WTC11 (cell line): ENCODE measurements around the gene MEIS1. TPM values are rescaled to one million over a fixed set of nuclear protein-coding genes. Genes with fewer than 3 reads are reported as not detected.

Source experiments
- ATAC-seq: fragments of 200-7000 bp; cut with Tn5 transposase; 2 replicates; pipeline ENCODE4 v1.10.0; 2021; ENCODE audit warnings: mild to moderate bottlenecking, moderate library complexity
- CTCF ChIA-PET: fragments of 300-600 bp; sonication (Branson Sonifier 250); formaldehyde crosslinking; loops from one replicate; lab custom pipeline; 2021; ENCODE audit warnings: antibody characterized with exemption; lab: Charles Lee
- POLR2A ChIA-PET: fragments of 350-600 bp; sonication (Branson Sonifier 250); formaldehyde crosslinking; loops from one replicate; lab custom pipeline; 2021; ENCODE audit warnings: antibody characterized with exemption; lab: Charles Lee
- DNase-seq: peaks from one replicate; pipeline ENCODE4 v3.0.0; 2021; ENCODE audit warnings: low spot score
- H3K27ac Mint-ChIP-seq: 2 replicates; pipeline ENCODE4 v1.8.0; 2021; ENCODE audit warnings: mixed read lengths
- H3K27me3 Mint-ChIP-seq: 2 replicates; pipeline ENCODE4 v1.8.0; 2021; ENCODE audit warnings: low read depth, mild to moderate bottlenecking, moderate library complexity, mixed read lengths
- H3K36me3 Mint-ChIP-seq: 2 replicates; pipeline ENCODE4 v1.8.0; 2021; ENCODE audit warnings: mixed read lengths
- H3K4me1 Mint-ChIP-seq: 2 replicates; pipeline ENCODE4 v1.8.0; 2022; ENCODE audit warnings: mixed read lengths
- H3K4me3 Mint-ChIP-seq: 2 replicates; pipeline ENCODE4 v1.8.0; 2021; ENCODE audit warnings: mild to moderate bottlenecking, moderate library complexity, mixed read lengths
- H3K9me3 Mint-ChIP-seq: 2 replicates; pipeline ENCODE4 v1.8.0; 2021; ENCODE audit warnings: mixed read lengths
- CREM ChIP-seq: sonication (generic); formaldehyde crosslinking; IDR thresholded peaks from 2 replicates; pipeline ENCODE4 v1.8.1; 2022; ENCODE audit warnings: mild to moderate bottlenecking, missing genetic modification reagents, moderate library complexity
- ELF4 ChIP-seq: sonication (generic); formaldehyde crosslinking; IDR thresholded peaks from 2 replicates; pipeline ENCODE4 v1.8.1; 2022; ENCODE audit warnings: low read depth, mild to moderate bottlenecking, moderate library complexity, missing genetic modification reagents
- ERG ChIP-seq: fragments of 250-450 bp; sonication (Bioruptor Pico); IDR thresholded peaks from 2 replicates; pipeline ENCODE4 v1.8.0; 2021; ENCODE audit warnings: mild to moderate bottlenecking
- ESRRA ChIP-seq: sonication (generic); formaldehyde crosslinking; IDR thresholded peaks from 2 replicates; pipeline ENCODE4 v1.8.1; 2022; ENCODE audit warnings: mild to moderate bottlenecking, missing genetic modification reagents, borderline replicate concordance
- FOXK1 ChIP-seq: sonication (generic); formaldehyde crosslinking; IDR thresholded peaks from 2 replicates; pipeline ENCODE4 v1.8.0; 2022; ENCODE audit warnings: mild to moderate bottlenecking, moderate library complexity, missing genetic modification reagents
- GRHL2 ChIP-seq: fragments of 250-450 bp; sonication (Bioruptor Pico); IDR thresholded peaks from 2 replicates; pipeline ENCODE4 v1.8.0; 2022; ENCODE audit warnings: mild to moderate bottlenecking, moderate library complexity; ENCODE audit not compliant: insufficient replicate concordance, severe bottlenecking
- HMGA2 ChIP-seq: fragments of 250-450 bp; sonication (Bioruptor Pico); IDR thresholded peaks from 2 replicates; pipeline ENCODE4 v1.4.0; 2021; ENCODE audit warnings: mild to moderate bottlenecking, moderate library complexity
- IRF1 ChIP-seq: sonication (generic); formaldehyde crosslinking; IDR thresholded peaks from 2 replicates; pipeline ENCODE4 v1.8.0; 2023; ENCODE audit warnings: missing genetic modification reagents
- MAX ChIP-seq: sonication (generic); formaldehyde crosslinking; IDR thresholded peaks from 2 replicates; pipeline ENCODE4 v1.8.0; 2022; ENCODE audit warnings: mild to moderate bottlenecking, missing genetic modification reagents
- MYBL2 ChIP-seq: sonication (generic); formaldehyde crosslinking; IDR thresholded peaks from 2 replicates; pipeline ENCODE4 v1.8.1; 2023; ENCODE audit warnings: mild to moderate bottlenecking, moderate library complexity, missing genetic modification reagents
- NR1H2 ChIP-seq: sonication (generic); formaldehyde crosslinking; IDR thresholded peaks from 2 replicates; pipeline ENCODE4 v1.9.0; 2021; ENCODE audit warnings: mild to moderate bottlenecking, moderate library complexity, missing genetic modification reagents
- OVOL2 ChIP-seq: fragments of 250-450 bp; sonication (Bioruptor Pico); IDR thresholded peaks from 2 replicates; pipeline ENCODE4 v1.9.0; 2021; ENCODE audit warnings: mild to moderate bottlenecking, borderline replicate concordance
- SMAD4 ChIP-seq: sonication (generic); formaldehyde crosslinking; IDR thresholded peaks from 2 replicates; pipeline ENCODE4 v1.8.0; 2022; ENCODE audit warnings: mild to moderate bottlenecking, missing genetic modification reagents
- SOX15 ChIP-seq: fragments of 250-450 bp; sonication (Bioruptor Pico); IDR thresholded peaks from 2 replicates; pipeline ENCODE4 v1.9.0; 2021; ENCODE audit warnings: mild to moderate bottlenecking
- TCF7 ChIP-seq: sonication (generic); formaldehyde crosslinking; IDR thresholded peaks from 2 replicates; pipeline ENCODE4 v1.8.0; 2022; ENCODE audit warnings: mild to moderate bottlenecking, low read depth, missing genetic modification reagents, moderate library complexity
- TEAD4 ChIP-seq: sonication (generic); formaldehyde crosslinking; IDR thresholded peaks from 2 replicates; pipeline ENCODE4 v1.8.0; 2022; ENCODE audit warnings: mild to moderate bottlenecking, missing genetic modification reagents
- TP53 ChIP-seq: sonication (generic); formaldehyde crosslinking; IDR thresholded peaks from 2 replicates; pipeline ENCODE4 v1.8.1; 2023; ENCODE audit warnings: mild to moderate bottlenecking, missing genetic modification reagents
- ZNF219 ChIP-seq: sonication (generic); formaldehyde crosslinking; IDR thresholded peaks from 2 replicates; pipeline ENCODE4 v1.8.0; 2023; ENCODE audit warnings: missing genetic modification reagents, mild to moderate bottlenecking, borderline replicate concordance
- ZNF232 ChIP-seq: sonication (generic); formaldehyde crosslinking; IDR thresholded peaks from 2 replicates; pipeline ENCODE4 v1.8.0; 2022; ENCODE audit warnings: mild to moderate bottlenecking, missing genetic modification reagents
- ZNF671 ChIP-seq: fragments of 250-450 bp; sonication (Bioruptor Pico); IDR thresholded peaks from 2 replicates; pipeline ENCODE4 v1.8.0; 2021; ENCODE audit warnings: mild to moderate bottlenecking
- total RNA-seq: library from RNA; stranded (reverse); gene quantifications from 3 replicates; pipeline ENCODE4 v1.2.3, GENCODE V29; 2021
- TF ChIP-seq, protein P1 (sequence below): sonication (generic); formaldehyde crosslinking; IDR thresholded peaks from 2 replicates; pipeline ENCODE4 v1.8.1; 2022; ENCODE audit warnings: mild to moderate bottlenecking, missing genetic modification reagents, moderate library complexity, borderline replicate concordance
- TF ChIP-seq, protein P2 (sequence below): sonication (generic); formaldehyde crosslinking; IDR thresholded peaks from 2 replicates; pipeline ENCODE4 v1.8.1; 2023; ENCODE audit warnings: mild to moderate bottlenecking, missing genetic modification reagents
- TF ChIP-seq, protein P3 (sequence below): sonication (generic); formaldehyde crosslinking; IDR thresholded peaks from 2 replicates; pipeline ENCODE4 v1.8.1; 2023; ENCODE audit warnings: mild to moderate bottlenecking, missing genetic modification reagents, moderate library complexity
- TF ChIP-seq, protein P4 (sequence below): sonication (generic); formaldehyde crosslinking; conservative IDR thresholded peaks from 2 replicates; pipeline ENCODE4 v1.8.1; 2022; ENCODE audit warnings: mild to moderate bottlenecking, missing genetic modification reagents
- TF ChIP-seq, protein P5 (sequence below): sonication (generic); formaldehyde crosslinking; IDR thresholded peaks from 2 replicates; pipeline ENCODE4 v1.8.0; 2022; ENCODE audit warnings: missing genetic modification reagents

MEIS1 gene
- total RNA-seq, 1 experiment from 2014 or later: 0.48 TPM

DNA sequence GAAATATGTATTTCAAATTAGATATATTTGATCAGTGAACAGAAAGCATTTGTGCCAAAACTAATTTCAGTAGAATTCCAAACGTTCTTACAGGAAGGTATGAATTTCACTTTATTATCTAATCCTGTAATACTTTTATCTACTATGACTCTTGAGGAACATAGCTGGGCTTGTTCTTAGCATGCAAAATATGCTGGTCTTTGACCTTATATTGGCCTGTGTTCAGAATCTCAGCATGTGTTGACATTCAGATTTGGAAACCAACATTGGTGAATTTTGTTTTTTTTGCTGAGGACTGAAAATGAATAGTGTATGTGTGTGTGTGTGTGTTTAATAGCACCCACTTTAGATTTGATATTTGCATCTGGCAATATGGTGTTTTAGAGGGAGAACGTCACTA, 112.2 kb downstream of the MEIS1 start:
- ChIA-PET CTCF (interaction anchor here (0.5 to 1.0 kb wide), 2 partner anchors 729 to 836 kb away, joined by 3 to 4 read pairs; no protein-coding TSS in a partner anchor), POLR2A (no interaction called here)
- Mint-ChIP-seq H3K4me3 (no peak overlapping the region), H3K36me3 (no peaks in the 10 kb centered on the region), H3K27ac (no peak overlapping the region), H3K27me3 (no peaks in the 10 kb centered on the region), H3K4me1 (peaks cover 18% of the 10 kb centered on the region), H3K9me3 (no peaks in the 10 kb centered on the region)
- ATAC-seq (no peak), DNase-seq (no peak)
- TF ChIP-seq ZNF219 (no peak), MAX (CRISPR knock-in tag) (no peak), ERG (no peak), MYBL2 (CRISPR knock-in tag) (no peak), ESRRA (CRISPR knock-in tag) (no peak)

DNA sequence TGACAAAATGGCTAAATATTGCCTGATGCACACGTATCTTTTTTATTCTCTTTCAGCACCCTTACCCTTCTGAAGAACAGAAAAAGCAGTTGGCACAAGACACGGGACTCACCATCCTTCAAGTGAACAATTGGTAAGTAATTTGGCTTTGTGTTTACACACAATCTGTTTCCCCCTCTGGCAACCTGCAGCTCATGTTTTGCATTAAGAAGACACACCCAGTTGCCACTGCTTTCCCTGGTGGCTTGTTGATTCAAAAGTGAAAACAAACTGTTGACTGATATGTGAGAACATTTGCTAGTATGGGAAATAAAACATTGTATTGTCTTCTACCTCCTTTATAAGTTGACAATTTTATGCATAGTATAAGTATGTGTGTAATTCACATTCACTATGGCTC, 113.0 kb downstream of the MEIS1 start:
- DNase-seq (no peak), ATAC-seq (no peak)
- Mint-ChIP-seq H3K27ac (no peak overlapping the region), H3K36me3 (no peaks in the 10 kb centered on the region), H3K9me3 (no peaks in the 10 kb centered on the region), H3K27me3 (no peaks in the 10 kb centered on the region), H3K4me1 (peaks cover 14% of the 10 kb centered on the region), H3K4me3 (no peak overlapping the region)
- TF ChIP-seq, protein P1, sequence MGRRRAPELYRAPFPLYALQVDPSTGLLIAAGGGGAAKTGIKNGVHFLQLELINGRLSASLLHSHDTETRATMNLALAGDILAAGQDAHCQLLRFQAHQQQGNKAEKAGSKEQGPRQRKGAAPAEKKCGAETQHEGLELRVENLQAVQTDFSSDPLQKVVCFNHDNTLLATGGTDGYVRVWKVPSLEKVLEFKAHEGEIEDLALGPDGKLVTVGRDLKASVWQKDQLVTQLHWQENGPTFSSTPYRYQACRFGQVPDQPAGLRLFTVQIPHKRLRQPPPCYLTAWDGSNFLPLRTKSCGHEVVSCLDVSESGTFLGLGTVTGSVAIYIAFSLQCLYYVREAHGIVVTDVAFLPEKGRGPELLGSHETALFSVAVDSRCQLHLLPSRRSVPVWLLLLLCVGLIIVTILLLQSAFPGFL: no peak
- TF ChIP-seq ZNF232 (CRISPR knock-in tag) (no peak), TEAD4 (CRISPR knock-in tag) (no peak), ZNF671 (CRISPR knock-in tag) (no peak), CREM (CRISPR knock-in tag) (no peak), ELF4 (no peak), TCF7 (CRISPR knock-in tag) (no peak), MYBL2 (CRISPR knock-in tag) (no peak)
- TF ChIP-seq, protein P2, sequence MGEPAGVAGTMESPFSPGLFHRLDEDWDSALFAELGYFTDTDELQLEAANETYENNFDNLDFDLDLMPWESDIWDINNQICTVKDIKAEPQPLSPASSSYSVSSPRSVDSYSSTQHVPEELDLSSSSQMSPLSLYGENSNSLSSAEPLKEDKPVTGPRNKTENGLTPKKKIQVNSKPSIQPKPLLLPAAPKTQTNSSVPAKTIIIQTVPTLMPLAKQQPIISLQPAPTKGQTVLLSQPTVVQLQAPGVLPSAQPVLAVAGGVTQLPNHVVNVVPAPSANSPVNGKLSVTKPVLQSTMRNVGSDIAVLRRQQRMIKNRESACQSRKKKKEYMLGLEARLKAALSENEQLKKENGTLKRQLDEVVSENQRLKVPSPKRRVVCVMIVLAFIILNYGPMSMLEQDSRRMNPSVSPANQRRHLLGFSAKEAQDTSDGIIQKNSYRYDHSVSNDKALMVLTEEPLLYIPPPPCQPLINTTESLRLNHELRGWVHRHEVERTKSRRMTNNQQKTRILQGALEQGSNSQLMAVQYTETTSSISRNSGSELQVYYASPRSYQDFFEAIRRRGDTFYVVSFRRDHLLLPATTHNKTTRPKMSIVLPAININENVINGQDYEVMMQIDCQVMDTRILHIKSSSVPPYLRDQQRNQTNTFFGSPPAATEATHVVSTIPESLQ (CRISPR knock-in tag): no peak
- CTCF ChIA-PET: no interaction called here
- POLR2A ChIA-PET: no interaction called here

GRCh38 chr2:66548422-66548821, 113.5 kb downstream of the MEIS1 start:
- no peak for DNase-seq
- ChIA-PET POLR2A (no interaction called here), CTCF (no interaction called here)
- Mint-ChIP-seq H3K4me3 (no peak overlapping the region), H3K9me3 (no peaks in the 10 kb centered on the region), H3K36me3 (no peaks in the 10 kb centered on the region), H3K27me3 (no peaks in the 10 kb centered on the region), H3K4me1 (peaks cover 11% of the 10 kb centered on the region), H3K27ac (no peak overlapping the region)
- no peak for ATAC-seq
- TF ChIP-seq, protein P3, sequence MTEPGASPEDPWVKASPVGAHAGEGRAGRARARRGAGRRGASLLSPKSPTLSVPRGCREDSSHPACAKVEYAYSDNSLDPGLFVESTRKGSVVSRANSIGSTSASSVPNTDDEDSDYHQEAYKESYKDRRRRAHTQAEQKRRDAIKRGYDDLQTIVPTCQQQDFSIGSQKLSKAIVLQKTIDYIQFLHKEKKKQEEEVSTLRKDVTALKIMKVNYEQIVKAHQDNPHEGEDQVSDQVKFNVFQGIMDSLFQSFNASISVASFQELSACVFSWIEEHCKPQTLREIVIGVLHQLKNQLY: no peak
- no peak for TF ChIP-seq SOX15
- no peak for TF ChIP-seq OVOL2 (CRISPR knock-in tag)
- no peak for TF ChIP-seq FOXK1 (CRISPR knock-in tag)
- TF ChIP-seq, protein P4, sequence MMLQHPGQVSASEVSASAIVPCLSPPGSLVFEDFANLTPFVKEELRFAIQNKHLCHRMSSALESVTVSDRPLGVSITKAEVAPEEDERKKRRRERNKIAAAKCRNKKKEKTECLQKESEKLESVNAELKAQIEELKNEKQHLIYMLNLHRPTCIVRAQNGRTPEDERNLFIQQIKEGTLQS: no peak
- TF ChIP-seq GRHL2 (CRISPR knock-in tag): no peak
- TF ChIP-seq TP53 (CRISPR knock-in tag): no peak
- TF ChIP-seq, protein P5, sequence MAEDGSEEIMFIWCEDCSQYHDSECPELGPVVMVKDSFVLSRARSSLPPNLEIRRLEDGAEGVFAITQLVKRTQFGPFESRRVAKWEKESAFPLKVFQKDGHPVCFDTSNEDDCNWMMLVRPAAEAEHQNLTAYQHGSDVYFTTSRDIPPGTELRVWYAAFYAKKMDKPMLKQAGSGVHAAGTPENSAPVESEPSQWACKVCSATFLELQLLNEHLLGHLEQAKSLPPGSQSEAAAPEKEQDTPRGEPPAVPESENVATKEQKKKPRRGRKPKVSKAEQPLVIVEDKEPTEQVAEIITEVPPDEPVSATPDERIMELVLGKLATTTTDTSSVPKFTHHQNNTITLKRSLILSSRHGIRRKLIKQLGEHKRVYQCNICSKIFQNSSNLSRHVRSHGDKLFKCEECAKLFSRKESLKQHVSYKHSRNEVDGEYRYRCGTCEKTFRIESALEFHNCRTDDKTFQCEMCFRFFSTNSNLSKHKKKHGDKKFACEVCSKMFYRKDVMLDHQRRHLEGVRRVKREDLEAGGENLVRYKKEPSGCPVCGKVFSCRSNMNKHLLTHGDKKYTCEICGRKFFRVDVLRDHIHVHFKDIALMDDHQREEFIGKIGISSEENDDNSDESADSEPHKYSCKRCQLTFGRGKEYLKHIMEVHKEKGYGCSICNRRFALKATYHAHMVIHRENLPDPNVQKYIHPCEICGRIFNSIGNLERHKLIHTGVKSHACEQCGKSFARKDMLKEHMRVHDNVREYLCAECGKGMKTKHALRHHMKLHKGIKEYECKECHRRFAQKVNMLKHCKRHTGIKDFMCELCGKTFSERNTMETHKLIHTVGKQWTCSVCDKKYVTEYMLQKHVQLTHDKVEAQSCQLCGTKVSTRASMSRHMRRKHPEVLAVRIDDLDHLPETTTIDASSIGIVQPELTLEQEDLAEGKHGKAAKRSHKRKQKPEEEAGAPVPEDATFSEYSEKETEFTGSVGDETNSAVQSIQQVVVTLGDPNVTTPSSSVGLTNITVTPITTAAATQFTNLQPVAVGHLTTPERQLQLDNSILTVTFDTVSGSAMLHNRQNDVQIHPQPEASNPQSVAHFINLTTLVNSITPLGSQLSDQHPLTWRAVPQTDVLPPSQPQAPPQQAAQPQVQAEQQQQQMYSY (CRISPR knock-in tag): no peak
- TF ChIP-seq CREM (CRISPR knock-in tag): no peak
- no peak for TF ChIP-seq IRF1 (CRISPR knock-in tag)
- no peak for TF ChIP-seq HMGA2 (CRISPR knock-in tag)
- no peak for TF ChIP-seq SMAD4
- TF ChIP-seq NR1H2 (CRISPR knock-in tag): no peak
